Measurements from ENCODE around the gene TRIM67. TPM values are rescaled to one million over a fixed set of nuclear protein-coding genes. Genes with fewer than 3 reads are reported as not detected.

TRIM67 gene
- total and polyA plus RNA-seq, 2 donors (not counting 1 experiment from before 2014, with no cell fraction given): not detected

GRCh38 chr1:231235526-231236207 is 73.8 kb downstream of the TRIM67 start:
- H3K4me3 Mint-ChIP-seq: no peak overlapping the region
- H3K4me2 ChIP-seq (replicated peaks; ENCODE audit: low read depth, low read length, poor library complexity, severe bottlenecking): no peak overlapping the region
- H3K27me3 ChIP-seq (replicated peaks in 1 of 4; ENCODE audit: control extremely low read depth in 1 of 4, control insufficient read depth in 3 of 4, insufficient read depth in 4 of 4, low read length in 3 of 4): no peaks in the 10 kb centered on the region
- intact Hi-C loops (cut with micrococcal nuclease): no loop called here
- H3K27me3 Mint-ChIP-seq: no peaks in the 10 kb centered on the region
- DNase-seq (no peak), ATAC-seq (ENCODE audit: low read depth) (no peak)
- TF ChIP-seq CTCF (IDR thresholded peaks at IDR 0.05) (no peak), EZH2 (IDR thresholded peaks at IDR 0.05; ENCODE audit: borderline replicate concordance, insufficient read depth, low read depth, low read length, poor library complexity, severe bottlenecking) (no peak)
- H3K27ac ChIP-seq (ENCODE audit: low read length in 2 of 2): no peak overlapping the region
- no peaks in the 10 kb centered on the region for H3K9me3 Mint-ChIP-seq (ENCODE audit: insufficient read depth)
- 100% methylated on average over 1 of the region's 3 CpGs for WGBS (ENCODE audit: insufficient coverage)
- peaks cover 0 to 31% of the 10 kb centered on the region in 2 experiments for H3K36me3 ChIP-seq (replicated peaks in 1 of 2; ENCODE audit: control extremely low read depth in 1 of 2, control insufficient read depth in 1 of 2, extremely low read depth in 1 of 2, insufficient read depth in 2 of 2, low read length in 1 of 2)
- peaks cover 20 to 23% of the 10 kb centered on the region in 2 donors for H3K4me1 ChIP-seq (ENCODE audit: control insufficient read depth in 2 of 2, insufficient read depth in 2 of 2, low read length in 2 of 2)
- no peak overlapping the region for H3K9ac ChIP-seq (ENCODE audit: low read length)
- peaks cover 92% of the 10 kb centered on the region for H3K79me2 ChIP-seq (ENCODE audit: control insufficient read depth, insufficient read depth, low read length)
- peaks cover 61% of the 10 kb centered on the region for H3K4me1 Mint-ChIP-seq
- POLR2A ChIA-PET: no interaction called here
- H2AFZ ChIP-seq (ENCODE audit: insufficient read depth, low read depth, low read length, poor library complexity, severe bottlenecking): no peak overlapping the region
- H3K27ac Mint-ChIP-seq: no peak overlapping the region
- no peaks in the 10 kb centered on the region for H3K9me3 ChIP-seq (ENCODE audit: control extremely low read depth in 1 of 3, control insufficient read depth in 2 of 3, insufficient read depth in 1 of 3, low read length in 2 of 3)
- H4K20me1 ChIP-seq (ENCODE audit: control insufficient read depth, insufficient read depth, low read length, poor library complexity, severe bottlenecking): peaks cover 18% of the 10 kb centered on the region
- CTCF ChIA-PET: no interaction called here
- no peak overlapping the region for H3K4me3 ChIP-seq (ENCODE audit: control extremely low read depth in 1 of 5, extremely low read depth in 1 of 5, insufficient read depth in 1 of 5, low read depth in 2 of 5, low read length in 4 of 5)

GRCh38 chr1:231236208-231236591 is 74.3 kb downstream of the TRIM67 start:
- Mint-ChIP-seq H3K4me1 (peaks cover 61% of the 10 kb centered on the region), H3K9me3 (ENCODE audit: insufficient read depth) (no peaks in the 10 kb centered on the region), H3K27ac (no peak overlapping the region), H3K27me3 (no peaks in the 10 kb centered on the region), H3K4me3 (no peak overlapping the region)
- CTCF ChIA-PET: no interaction called here
- intact Hi-C loops (cut with micrococcal nuclease): no loop called here
- WGBS (ENCODE audit: insufficient coverage): 71% methylated on average over 1 of the region's 4 CpGs
- ATAC-seq (ENCODE audit: low read depth) (no peak), DNase-seq (no peak)
- Histone ChIP-seq H3K27ac (ENCODE audit: low read length in 2 of 2) (no peak overlapping the region), H4K20me1 (ENCODE audit: control insufficient read depth, insufficient read depth, low read length, poor library complexity, severe bottlenecking) (peaks cover 18% of the 10 kb centered on the region), H3K9me3 (ENCODE audit: control extremely low read depth in 1 of 3, control insufficient read depth in 2 of 3, insufficient read depth in 1 of 3, low read length in 2 of 3) (no peaks in the 10 kb centered on the region), H3K36me3 (replicated peaks in 1 of 2; ENCODE audit: control extremely low read depth in 1 of 2, control insufficient read depth in 1 of 2, extremely low read depth in 1 of 2, insufficient read depth in 2 of 2, low read length in 1 of 2) (peaks cover 0 to 31% of the 10 kb centered on the region in 2 experiments), H3K27me3 (replicated peaks in 1 of 4; ENCODE audit: control extremely low read depth in 1 of 4, control insufficient read depth in 3 of 4, insufficient read depth in 4 of 4, low read length in 3 of 4) (no peaks in the 10 kb centered on the region), H3K79me2 (ENCODE audit: control insufficient read depth, insufficient read depth, low read length) (peaks cover 93% of the 10 kb centered on the region), H3K9ac (ENCODE audit: low read length) (no peak overlapping the region), H3K4me1 (ENCODE audit: control insufficient read depth in 2 of 2, insufficient read depth in 2 of 2, low read length in 2 of 2) (peaks cover 20 to 23% of the 10 kb centered on the region in 2 donors), H2AFZ (ENCODE audit: insufficient read depth, low read depth, low read length, poor library complexity, severe bottlenecking) (no peak overlapping the region), H3K4me3 (ENCODE audit: control extremely low read depth in 1 of 5, extremely low read depth in 1 of 5, insufficient read depth in 1 of 5, low read depth in 2 of 5, low read length in 4 of 5) (no peak overlapping the region), H3K4me2 (replicated peaks; ENCODE audit: low read depth, low read length, poor library complexity, severe bottlenecking) (no peak overlapping the region)
- TF ChIP-seq CTCF (IDR thresholded peaks at IDR 0.05) (no peak), EZH2 (IDR thresholded peaks at IDR 0.05; ENCODE audit: borderline replicate concordance, insufficient read depth, low read depth, low read length, poor library complexity, severe bottlenecking) (no peak)
- POLR2A ChIA-PET: interaction anchor here (0.6 kb wide), 1 partner anchor 21 kb away, joined by 3 read pairs; no protein-coding TSS in a partner anchor
